NCI-H1048 (cell line): ENCODE results near the gene MDH1B.

Source experiments
- DNase-seq: peaks from one replicate; lab custom pipeline; 2025; lab: John Stamatoyannopoulos, UW

Gene MDH1B

DNA sequence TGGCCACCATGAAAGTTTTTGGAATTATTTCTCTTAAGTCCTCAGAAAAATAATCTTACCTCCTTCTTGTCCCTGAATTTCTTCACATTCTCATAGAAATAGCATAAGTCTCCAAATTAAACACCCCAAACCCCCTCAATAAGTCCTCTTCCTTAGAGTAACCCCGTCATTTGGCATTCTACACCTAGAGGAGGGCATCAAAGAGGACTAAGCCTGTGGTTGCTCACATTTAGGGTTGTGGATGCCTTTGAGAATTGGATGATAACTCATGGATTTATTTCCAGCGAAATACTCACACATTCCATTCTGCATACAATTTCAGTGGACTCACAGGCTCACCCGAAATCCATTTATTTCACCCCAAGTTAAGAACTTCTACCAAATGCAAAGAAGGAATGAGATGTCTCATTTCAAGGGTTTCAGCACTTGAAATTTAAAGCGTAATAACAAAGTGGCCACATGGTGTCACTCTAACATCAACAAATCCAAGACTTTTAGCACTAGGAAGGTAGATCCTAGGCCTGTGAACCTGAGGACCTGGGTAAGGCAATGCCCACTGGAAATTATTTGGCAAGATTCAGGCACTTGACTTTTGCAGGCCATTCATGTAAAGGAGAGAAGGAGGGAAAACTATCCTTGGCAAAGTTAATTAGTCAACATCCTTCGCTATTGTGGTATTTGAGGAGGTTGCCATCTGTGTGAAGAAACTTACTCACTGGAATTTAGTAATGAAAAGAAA lies 71.6 kb downstream of the MDH1B start:
- DNase-seq: peak; percentile 37

DNA sequence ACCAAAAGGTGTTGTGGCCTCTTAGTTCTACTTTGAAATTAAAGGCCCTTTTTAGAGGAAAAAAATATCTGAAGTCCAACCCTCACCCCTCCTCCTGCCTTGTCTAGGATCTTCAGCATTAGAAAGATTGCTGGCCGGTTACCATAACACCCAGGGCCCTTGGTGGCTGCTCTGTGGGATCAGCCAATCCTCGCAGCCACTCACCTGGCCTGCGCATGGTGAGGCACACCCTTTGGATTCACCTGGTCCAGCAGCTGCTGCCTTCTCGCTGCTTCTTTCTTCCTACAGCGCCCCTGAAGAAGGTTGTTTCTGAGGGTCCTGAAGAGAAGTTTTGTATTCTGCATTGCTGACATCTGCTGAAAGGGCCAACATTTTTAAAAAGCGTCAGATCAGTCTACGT lies 72.2 kb downstream of the MDH1B start:
- DNase-seq: no peak

- no peak for DNase-seq
These were observed 76.1 kb downstream of the MDH1B start for GRCh38 chr2:206688990-206689389.

DNA sequence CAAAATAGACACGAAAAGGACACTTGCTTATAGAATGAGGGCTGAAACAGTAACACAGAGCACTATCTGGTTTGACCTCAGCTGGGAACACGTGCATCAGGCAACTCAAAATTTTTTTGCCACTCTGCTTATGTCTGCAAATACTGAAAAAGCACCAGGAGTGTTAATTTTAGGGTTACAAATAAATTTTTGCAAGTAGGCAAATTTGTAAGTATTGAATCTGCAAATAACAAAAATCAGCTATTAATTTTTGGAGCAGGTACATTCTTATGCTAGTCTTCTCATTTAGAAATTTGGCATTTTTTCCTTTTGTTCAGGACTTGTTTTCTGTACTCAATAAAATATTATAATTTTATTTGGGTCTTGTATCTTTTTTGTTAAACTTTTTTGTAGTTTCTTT lies 76.7 kb downstream of the MDH1B start:
- no peak for DNase-seq
